AG10803 (cell line): ENCODE measurements around the gene KHDC1L.

ENCODE experiments used
- DNase-seq: peaks from one replicate; pipeline ENCODE4 v3.0.0; 2010; ENCODE audit warnings: low read depth
- H3K4me3 ChIP-seq: 2 replicates; pipeline ENCODE4 v1.5.1; 2011; ENCODE audit warnings: mild to moderate bottlenecking, low read length, control low read depth
- CTCF ChIP-seq: conservative IDR thresholded peaks from 2 replicates; pipeline ENCODE4 v1.5.1; 2011; ENCODE audit warnings: mild to moderate bottlenecking, low read length, control low read depth, inconsistent platforms

The KHDC1L gene

DNA sequence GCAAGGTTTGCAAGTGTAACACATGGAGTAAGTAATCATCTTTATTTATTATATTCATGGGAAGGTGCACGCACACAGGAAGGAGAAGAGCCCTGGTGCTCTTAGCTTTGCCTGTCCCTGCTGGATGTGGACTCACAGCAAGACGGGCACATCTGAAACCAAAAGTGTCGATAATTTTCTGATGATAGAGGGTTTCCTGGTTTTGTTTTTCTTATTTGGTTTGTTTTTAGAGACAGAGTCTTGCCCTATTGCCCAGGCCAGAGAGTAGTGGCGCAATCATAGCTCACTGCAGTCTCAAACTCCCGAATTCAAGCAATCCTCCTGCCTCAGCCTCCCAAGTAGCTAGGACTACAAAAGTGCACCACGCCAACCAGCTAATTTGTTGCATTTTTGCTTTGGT is 7.8 kb upstream of the KHDC1L start:
- H3K4me3 ChIP-seq, result no peak overlapping the region
- no peak for TF ChIP-seq CTCF
- DNase-seq, result no peak

DNA sequence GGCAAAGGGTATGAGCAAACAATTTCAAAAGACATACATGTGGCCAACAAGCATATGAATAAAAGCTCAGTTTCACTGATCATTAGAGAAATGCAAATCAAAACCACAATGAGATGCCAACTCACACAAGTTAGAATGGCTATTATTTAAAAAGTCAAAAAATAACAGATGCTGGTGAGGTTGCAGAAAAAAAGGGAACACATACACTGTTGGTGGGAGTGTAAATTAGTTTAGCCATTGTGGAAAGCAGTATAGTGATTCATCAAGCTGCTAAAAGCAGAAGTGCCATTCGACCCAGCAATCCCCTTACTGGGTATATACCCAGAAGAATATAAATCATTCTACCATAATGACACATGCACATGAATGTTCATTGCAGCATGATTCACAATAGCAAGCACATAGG is 6.7 kb upstream of the KHDC1L start:
- no peak for TF ChIP-seq CTCF
- no peak for DNase-seq
- no peak overlapping the region for H3K4me3 ChIP-seq

GRCh38 chr6:73227606-73228255 is 2.4 kb upstream of the KHDC1L start:
- no peak for DNase-seq
- H3K4me3 ChIP-seq, result no peak overlapping the region
- no peak for TF ChIP-seq CTCF

GRCh38 chr6:73216859-73217258 is 8.4 kb downstream of the KHDC1L start:
- no peak for DNase-seq
- no peak for TF ChIP-seq CTCF
- no peak overlapping the region for H3K4me3 ChIP-seq

DNA sequence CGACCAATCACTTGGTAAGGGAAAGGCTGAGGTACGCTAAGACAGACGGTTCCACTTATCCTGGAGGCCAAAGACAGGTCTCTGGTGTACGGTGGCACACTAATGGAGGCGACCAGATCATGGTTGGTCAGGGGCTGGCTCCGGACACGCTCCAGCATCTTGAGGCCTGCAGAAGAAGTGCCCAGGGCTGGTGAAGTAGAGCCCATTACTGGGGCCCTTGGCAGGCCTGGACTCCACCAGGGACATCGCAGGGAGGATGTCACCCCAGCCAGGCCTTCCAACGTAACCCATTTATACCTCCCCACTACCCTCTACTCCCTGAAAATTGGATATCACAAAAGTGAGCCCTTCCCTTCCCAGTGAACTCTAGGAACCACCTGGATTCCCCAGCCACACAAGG is 16.2 kb downstream of the KHDC1L start:
- TF ChIP-seq CTCF, result no peak
- H3K4me3 ChIP-seq, result no peak overlapping the region

DNA sequence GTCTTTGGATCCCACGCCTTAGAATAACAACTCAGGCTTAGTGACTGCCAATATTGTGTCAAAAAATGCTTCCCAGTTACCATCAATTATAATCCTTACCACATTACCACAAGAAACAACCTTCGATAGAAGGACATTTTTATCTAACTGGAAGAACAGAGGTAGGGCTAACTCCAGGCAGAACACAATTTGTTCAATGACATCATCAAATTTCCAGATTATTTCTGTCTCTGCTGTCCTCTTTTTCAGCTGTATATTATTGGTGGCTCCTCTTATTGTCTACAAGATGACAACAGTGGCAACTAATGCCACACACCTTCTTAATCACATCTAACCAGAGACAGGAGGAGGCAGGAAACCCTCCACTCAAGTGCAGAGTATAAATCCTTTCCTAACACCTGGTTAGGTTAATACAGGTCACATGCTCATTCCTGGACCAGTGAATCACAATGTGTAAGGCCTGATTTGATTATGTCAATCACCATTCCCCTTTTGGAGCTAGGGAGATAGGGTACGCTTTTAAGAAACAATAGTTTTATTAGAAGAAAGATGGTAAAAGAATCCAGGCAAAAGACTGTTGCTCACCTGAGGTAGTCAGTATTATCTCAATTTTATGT is 18.0 kb downstream of the KHDC1L start:
- TF ChIP-seq CTCF, result no peak

More for the DNA sequence above, 16.2 kb downstream of the KHDC1L start:
- DNase-seq, result no peak

GRCh38 chr6:73204252-73204651 is 21.0 kb downstream of the KHDC1L start:
- no peak for DNase-seq
- TF ChIP-seq CTCF, result no peak
- no peak overlapping the region for H3K4me3 ChIP-seq

More for the DNA sequence above, 18.0 kb downstream of the KHDC1L start:
- H3K4me3 ChIP-seq, result no peak overlapping the region
- no peak for DNase-seq
